GM19043 (cell line): ENCODE results near the gene FBLN2.
"Not testable (repeated sequence)": the region's sequence is repeated elsewhere in the genome, so short reads cannot be mapped to it uniquely, and the experiment has no call there.

Experiments
- ATAC-seq: cut with Tn5 transposase; IDR thresholded peaks from one replicate; pipeline ENCODE4 v1.9.1; 2021; ENCODE audit warnings: low read depth; ENCODE audit not compliant: unreplicated experiment

FBLN2 gene

DNA sequence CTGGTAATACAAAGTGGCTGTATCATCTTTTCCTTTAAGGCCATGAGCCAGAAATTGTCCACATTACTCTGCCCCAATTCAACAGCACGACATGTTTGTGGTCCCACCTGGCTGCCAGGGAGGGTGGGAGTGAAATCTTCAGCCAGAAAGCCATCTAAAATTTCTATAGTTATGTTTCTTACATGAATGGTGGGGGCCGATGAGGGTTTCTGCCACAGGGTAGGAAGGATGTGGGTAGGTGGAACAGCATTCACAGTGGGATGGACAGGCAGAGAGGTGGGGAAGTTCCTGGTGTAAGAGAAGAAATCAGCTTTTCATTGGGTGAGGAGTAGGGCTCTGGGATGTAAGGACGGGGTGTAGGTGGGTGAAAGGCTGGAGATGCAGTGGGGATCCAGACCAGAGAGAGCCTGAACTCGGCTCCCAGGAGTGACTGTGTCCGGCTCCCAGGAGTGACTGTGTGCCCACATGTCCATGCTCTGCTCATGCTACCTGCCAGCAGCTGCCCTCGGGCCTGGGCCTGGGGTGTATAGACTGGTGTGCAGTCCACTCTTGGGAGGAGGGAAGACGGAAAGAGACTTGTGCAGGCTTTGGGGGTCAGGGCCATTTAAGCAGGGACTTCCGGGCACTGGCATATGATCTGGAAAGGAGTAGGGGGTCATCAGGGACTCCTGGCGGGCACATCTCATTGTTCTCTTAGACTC is 3.8 kb upstream of the FBLN2 start:
- no peak for ATAC-seq

DNA sequence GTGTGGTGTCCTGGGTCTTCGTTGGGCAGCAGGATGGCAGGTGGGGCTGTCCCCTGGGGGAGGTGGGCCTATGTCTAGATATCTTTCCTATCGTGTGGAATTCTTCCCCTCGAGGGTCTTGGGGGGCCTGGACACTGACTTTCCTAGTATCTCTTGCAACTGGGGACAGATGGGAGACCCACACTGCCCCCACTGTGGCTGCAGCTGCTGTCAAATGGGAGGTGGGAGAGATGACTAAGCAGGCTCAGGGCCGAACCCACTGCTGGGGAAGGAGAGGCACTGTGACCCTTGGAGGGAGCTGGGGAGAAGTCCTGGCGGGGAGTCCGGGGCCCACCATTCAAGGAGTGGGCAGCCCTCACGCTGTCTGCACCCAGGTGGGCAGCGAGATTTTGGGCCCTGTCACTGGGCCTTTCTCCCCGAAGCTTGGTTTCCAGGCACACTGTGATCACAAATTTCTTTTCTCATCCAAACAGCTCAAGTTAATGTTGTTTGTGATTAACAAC is 2.9 kb upstream of the FBLN2 start:
- no peak for ATAC-seq

DNA sequence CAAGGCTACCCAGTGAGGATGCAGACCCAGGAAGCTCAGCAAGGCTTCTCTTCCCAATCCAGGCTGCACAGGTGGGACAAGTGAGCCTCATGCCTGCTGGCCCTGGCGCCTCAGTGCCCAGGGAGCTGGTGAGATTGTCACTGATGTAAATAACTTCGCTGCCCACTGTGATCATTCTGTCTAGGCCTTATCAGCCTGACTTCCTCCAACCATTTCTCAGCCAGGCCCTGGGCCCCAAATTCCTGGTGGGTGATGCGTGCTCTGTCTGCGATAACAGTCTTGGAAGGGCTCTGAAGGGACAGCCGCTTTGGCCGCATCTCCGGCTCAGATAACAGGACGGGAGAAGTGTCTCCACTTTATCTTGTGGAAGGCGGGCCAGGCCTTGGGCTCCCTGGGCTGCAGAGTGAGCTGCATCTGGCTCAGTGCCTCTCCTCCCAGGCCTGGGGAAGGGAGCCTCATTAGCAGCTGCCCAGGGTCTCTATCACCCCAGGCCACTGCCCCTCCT is 2.2 kb upstream of the FBLN2 start:
- ATAC-seq = no peak

DNA sequence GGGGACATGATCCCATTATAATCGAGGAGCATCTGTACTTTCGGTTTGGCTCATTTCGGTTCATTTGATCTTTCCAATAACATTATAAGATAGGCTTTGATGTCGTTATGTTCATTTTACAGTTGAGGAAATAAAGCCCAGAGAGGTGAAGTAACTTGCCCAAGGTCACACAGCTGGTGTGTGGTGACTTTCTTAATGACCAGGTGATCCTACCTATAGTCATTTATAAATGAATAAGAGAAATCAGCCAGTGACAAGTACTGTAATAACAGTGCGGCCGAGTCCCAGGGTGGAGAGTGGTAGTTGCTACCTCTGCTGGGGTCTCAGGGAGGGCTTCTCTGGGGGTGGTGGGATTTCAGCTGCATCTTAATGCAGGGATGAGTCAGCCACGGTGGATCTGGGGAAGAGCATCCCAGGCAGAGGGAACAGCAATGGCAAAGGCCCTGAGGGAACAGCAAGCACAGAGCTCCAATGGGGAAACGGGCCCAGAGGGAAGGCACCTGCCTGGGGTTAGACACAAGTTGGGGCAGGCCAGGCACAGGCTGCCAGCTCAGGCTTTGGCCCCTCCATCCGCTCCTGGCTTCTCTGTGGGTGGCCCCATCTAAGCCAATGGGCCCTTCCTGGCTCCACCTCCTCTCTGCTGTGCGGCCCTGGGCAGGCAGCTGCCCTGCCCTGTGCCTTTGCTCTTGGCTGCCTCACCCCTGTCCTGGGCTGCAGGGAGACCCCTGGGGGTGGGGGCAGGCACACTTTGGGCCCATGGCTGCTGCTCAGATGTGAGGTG is 1.1 kb upstream of the FBLN2 start:
- ATAC-seq = no peak

DNA sequence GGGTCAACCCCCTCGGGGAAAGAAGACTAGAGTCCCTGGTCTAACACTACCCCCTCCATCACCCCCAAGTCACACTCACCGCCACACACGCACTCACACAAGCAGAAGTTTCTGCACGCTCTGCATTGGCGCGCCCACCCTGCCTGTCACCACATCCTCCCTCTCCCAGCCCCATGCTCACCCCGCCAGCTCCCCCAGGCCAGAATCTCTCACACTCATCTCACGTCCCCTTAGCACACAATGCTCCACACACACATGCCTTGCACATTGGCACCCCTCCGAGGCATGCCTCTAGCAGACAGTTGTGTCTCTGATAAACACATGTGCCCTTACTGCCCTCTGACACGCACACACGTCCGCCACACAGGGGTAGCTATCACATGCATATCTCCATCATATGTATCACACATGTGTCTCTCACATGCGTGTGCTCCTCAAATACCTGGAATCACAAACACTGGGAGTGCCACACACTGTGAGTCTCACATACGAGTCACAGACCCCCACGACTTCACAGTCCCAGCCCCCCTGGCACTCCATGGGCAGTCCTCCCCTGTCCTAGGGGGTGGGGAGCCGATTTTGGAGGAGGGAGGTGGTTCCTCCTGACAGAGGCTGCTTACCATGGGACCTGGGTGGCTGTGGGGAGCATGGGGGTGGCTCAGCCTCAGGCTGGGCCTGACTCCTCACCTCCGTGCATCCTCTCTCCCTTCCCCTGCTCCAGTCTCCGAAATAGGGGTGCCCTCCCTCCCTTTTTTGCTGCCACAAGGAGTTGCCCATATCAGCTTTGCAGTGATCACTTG is 898 bp downstream of the FBLN2 start:
- no peak for ATAC-seq

DNA sequence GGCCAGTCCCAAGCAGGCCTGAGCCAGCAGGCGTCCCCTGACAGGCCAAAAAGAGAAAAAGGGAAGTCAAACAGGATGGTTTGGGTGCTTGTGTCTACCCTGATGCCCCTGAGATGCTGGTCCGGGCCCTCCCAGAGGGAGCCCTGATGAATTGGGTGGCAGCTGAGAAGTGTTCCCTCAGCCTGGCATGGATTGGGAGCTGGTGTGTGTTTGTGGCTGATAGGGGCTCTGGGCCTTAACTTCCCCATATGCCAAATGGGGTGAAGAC is 1.4 kb downstream of the FBLN2 start:
- ATAC-seq = no peak

DNA sequence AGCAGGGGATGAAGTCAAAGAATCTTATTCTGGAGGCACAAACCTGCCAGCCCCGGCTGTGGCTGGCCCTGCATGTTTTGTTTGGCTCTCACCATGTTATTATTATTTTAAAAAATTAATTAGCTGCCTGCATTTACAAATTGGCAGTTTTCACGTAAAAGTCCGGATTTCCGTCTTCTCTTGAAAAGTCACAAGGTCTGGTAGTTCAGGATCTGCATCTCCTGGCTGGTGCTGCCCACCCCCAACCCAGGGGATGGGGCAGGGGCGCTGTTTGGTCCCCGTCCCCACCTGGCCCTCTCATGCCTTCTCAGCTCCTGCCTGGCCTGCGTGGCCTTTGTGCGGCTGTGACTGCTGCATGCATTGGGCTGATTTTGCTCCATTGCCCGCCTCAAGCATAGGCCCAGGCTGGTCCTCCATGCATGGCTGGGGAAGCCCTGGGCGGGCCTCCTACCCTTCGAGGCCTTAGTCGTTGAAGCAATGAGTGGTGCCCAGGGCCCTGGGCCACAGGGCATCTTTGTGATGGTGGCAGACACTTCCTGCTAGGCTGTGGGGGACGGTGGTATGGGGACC is 2.0 kb downstream of the FBLN2 start:
- ATAC-seq = no peak

DNA sequence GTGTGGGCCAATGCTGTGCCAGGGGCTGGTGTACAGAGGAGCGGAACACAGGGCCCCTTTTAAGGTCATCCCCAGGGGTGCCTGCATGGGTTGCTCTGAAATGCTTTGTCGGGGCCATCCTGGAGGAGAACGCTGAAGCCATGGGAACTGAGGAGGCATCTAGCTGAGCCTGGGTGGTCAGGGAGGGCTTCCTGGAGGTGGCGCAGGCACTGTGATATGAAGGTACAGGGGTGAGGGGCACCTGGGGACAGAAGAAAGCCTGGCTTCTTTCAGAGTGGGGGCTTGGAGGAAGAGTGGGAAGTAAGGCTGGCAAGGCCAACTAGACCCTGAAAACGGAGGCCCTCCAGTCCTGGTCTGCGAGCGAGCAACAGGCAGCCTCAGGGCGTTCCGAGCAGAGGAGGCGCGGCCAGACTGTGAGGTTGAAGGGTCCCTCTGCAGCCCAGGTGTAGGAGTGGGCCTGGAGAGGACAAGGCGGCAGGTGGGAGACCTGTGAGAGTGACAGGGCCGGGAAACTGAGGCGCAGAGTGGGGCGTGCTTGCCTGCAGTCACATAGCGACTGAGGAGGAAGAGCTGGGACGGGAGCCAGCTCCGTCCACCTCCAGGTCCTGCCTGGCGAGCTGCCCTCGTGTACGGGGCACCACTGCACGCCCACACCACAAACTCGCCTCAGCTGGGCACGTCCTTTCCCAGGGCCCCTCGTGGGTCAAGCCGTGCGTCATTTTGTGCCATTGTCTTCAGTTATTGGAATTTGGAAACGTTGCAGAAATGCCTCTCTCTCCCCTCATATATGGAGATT is 4.1 kb downstream of the FBLN2 start:
- ATAC-seq = no peak

DNA sequence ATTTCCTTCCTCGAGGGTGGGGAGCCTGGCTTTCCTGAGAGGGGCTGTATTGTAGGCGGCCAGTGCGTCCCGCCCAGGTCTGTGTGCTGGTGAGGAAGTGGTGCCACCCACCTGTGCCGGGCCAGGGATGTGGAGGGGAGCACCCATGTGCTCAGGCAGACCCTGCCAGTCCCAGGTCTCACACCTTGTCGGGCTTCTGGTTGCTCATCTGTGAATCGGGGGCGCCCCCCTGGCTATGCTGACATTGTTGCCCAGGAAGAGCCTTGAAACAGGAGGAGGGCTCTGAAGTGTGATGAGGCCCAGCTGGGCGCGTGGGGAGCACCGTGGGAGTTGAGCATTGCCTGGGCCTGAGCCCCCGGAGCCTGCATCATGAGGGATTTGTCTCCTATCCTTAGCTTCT is 4.8 kb downstream of the FBLN2 start:
- no peak for ATAC-seq

DNA sequence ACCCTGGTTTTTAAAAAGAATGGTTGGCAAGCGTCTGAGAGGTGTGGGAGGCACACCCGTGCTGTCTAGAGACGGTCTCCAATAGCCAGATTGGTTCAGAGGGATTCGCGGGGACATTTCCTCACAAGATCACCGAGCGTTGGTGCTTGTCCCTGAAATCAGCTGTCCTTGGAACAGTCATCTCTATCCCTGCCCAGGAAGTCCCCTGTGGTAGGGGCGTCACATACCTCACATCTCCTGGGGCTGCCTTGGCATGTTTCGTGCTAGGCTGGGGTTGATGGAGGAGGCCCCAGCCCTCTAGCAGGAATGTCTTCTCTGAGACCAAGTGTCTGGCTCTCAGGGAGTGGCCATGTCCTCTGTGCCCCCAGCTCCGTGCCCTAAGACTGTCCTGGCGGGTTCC is 6.8 kb downstream of the FBLN2 start:
- no peak for ATAC-seq

DNA sequence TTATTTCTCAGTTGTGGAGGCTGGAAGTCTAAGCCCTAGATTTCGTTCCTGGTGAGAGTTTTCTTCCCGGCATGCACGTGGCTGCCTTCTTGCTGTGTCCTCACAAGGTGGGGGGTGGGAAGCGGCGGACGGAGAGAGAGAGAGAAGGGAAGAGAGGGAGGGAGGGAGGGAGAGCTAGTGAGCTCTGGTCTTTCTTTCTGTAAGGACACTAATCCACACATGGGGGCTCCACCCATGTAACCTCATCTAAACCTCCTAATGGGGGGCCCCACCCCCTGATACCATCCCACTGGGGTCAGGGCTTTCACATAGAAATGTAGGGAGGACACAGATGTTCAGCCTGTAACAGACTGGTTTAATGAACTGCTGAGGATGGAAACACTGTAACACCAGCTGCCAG is 7.3 kb downstream of the FBLN2 start:
- ATAC-seq = no peak

DNA sequence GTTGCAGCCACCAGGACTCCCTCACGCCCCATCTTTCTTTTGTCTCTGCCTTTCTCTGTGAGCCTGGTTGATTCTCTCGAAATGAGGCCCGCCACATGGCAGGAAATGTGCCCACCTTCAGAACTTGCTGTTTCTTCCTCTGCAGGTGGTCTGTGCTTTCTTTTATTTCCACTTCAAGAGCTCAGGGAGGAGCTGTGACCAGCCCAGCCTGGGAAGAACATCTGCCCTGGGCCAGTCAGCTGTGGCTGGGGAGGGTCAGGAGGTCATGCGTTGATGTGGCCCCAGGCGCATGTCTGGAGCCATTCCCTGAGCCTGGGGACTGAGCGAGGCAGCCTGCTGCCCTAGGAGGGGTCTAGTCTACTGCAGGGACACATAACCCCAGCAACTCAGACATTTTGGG is 8.0 kb downstream of the FBLN2 start:
- no peak for ATAC-seq

DNA sequence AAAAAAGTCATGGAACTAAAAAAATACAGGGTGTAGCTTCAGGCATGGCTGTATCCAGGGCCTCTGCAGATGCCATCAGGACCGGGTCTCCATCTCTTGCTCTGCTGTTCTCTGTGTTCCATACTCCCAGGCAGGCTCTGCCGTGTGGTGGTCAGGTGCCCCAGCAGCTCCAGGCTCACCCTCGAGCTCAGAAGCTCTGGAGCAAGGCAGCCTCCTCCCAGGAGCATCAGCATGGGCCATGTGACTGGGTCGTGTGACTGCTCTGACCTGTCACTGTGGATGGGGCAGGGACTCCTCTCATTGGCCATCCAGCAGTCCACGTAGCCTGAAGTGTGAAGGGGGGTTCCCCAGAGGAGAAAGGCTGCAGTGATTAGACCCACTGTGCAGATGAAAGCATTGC is 8.5 kb downstream of the FBLN2 start:
- ATAC-seq = no peak

DNA sequence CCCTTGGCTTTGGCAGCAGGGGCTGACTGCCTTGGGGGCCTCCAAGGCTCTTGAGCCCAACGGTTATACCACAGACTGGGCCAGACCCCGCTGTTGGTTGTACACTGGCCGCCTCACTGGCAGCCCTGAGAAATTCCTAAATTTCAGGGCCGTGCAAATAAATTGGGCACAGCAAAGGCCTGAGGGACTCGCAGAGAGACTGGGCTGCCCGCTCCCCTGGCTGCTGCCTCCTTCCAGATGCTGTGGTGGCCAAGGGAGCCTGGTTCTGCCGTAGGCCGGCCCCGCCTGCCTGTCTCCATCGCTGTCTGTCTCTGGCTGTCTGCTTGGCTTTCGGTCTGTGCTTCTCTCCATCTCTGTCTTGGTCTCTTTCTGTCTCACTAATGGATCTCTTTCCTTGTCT is 9.0 kb downstream of the FBLN2 start:
- no peak for ATAC-seq

DNA sequence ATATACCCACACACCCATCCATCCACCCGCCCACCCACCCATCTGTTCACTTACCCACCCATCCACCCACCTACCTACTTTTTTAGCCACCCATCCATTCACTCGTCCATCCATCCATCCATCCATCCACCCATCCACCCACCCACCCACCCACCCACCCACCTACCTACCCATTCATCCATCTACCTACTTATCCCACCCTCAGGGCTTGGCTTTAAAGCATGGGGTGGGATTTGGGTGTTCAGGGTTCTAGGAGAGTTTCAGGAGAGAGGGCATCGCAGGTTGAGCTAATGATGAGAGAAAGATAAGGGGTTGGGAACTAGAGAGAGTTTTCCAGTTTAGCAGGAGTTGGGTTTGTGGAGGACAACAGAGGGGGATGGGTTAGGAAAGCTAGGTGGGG is 9.7 kb downstream of the FBLN2 start:
- ATAC-seq = no peak

DNA sequence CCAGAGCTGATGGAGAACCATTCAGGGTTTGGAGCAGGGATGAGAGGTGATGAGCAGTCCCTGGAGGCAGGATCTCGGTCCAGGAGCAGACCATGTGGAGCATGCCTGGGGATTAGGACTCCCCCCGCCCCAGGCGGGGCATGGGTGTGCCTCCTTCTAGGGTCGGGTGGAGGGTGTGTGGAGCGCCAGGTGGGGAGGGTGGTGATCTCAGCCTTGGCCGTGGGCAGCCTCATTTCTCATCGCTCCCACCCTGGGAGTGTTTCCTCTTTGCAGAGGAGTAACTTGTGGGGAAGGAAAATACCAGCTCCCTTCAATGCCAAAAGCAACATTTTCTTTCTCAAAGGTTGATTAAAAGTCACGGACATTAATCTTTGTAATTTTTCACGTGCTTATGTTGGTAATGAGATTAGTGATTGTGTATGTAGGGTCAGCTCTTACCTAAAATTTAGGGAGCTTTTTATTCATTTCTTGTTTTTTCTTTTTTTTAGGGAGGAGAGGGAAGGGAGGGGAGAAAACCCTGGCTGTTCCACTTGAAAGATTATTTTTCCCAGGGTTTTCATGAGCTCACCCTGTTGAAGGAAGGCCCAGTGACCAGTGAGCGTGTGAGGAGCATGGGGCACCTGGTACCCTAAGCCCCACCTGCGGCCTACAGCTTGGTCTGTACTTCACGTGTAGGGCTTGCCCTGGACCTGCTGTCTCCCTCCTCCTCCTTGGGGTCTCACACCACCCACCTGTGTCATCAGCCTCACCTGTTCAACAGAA is 11.0 kb downstream of the FBLN2 start:
- ATAC-seq = no peak

DNA sequence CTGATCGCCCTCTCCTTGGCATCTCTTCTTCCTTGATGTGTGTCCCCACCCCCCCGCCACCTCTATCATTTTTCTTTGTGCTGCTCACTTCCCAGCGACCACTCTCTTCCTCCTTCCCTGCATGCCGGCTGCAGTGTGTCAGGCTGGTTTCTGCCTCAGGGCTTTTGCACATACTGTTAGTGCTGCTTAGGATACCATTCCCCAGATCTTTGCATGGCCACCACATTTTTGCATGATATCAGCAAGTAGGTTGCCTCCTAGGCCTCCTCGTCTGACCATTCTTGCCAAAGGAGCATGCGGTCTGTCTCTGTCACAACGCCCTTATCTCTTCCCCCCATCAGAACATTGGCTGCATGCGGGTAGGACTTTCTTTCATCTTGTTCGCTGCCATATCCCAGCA is 12.5 kb downstream of the FBLN2 start:
- no peak for ATAC-seq

DNA sequence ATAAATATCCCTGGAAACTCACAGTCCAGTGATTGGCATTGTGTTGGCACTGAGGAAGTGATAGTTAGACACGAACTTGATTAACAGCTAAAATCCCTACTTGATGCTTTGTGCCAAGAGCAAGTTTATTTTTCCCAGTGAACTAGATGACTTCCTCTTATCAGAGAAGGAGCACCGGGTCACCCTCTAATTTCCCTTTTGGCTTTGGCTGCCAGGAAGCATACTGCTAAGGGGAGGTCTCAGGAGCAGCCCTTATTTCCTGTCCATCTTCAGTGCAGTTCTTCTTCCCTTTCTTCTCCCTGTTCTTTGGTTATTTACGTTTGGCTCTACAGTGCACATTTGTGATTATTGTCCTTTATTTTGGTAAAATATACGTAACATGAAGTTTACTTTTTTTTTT is 13.0 kb downstream of the FBLN2 start:
- no peak for ATAC-seq

DNA sequence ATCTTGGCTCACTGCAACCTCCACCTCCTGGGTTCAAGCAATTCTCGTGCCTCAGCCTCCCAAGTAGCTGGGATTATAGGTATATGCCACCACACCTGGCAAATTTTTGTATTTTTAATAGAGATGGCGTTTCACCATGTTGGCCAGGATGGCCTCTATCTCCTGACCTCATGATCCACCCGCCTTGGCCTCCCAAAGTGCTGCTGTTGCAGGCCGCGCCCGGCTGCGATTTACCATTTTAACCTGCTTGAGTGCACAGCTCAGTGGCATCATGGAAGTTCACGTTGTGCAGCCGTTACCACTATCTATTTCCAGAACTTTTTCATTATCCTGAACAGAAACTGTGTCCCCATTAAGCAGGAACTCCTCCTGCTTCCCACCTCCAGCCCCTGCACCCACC is 13.5 kb downstream of the FBLN2 start:
- ATAC-seq = not testable (repeated sequence)

DNA sequence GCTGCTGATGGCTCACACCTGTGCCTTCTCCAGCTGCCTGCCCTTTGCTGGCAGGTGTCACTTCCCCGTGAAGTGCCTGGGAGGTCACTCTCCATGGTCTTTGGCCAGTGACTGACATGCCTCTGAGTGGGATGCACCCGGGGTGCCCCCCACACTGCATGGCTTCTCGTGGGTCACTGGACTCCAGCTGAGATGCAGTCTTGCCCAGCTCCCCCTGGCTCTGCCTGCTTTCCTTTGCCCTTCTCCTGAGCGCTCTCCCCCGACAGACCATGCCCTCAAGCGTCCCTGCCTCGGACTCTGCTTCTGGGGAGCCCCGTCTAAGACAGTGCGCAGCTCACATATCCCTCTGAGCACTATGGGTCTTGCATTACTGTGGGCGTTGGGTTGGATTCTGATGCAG is 14.4 kb downstream of the FBLN2 start:
- ATAC-seq = no peak
